ENCODE results near the gene GPER1.
"Not testable (repeated sequence)": the region's sequence is repeated elsewhere in the genome, so short reads cannot be mapped to it uniquely, and the experiment has no call there.

GPER1 gene

GRCh38 chr7:1068619-1069018 is 19.3 kb upstream of the GPER1 start:
- no peak for DNase-seq (ENCODE audit: low read depth in 2 of 2)

- DNase-seq (ENCODE audit: low read depth in 2 of 2), result no peak
These were observed 17.3 kb upstream of the GPER1 start for GRCh38 chr7:1070544-1071011.

- DNase-seq (ENCODE audit: low read depth in 2 of 2), result no peak
These were observed 16.1 kb upstream of the GPER1 start for GRCh38 chr7:1071731-1072254.

- DNase-seq (ENCODE audit: low read depth in 2 of 2), result no peak
These were observed 14.6 kb upstream of the GPER1 start for GRCh38 chr7:1073142-1073977.

- not testable (repeated sequence) for DNase-seq (ENCODE audit: low read depth in 2 of 2)
These were observed 13.9 kb upstream of the GPER1 start for GRCh38 chr7:1074018-1074417.

- DNase-seq (ENCODE audit: low read depth in 2 of 2), result no peak
These were observed 13.1 kb upstream of the GPER1 start for GRCh38 chr7:1074593-1075431.

GRCh38 chr7:1076184-1077072 is 11.5 kb upstream of the GPER1 start:
- no peak for DNase-seq (ENCODE audit: low read depth in 2 of 2)

- no peak for DNase-seq (ENCODE audit: low read depth in 2 of 2)
These were observed 9.4 kb upstream of the GPER1 start for GRCh38 chr7:1078519-1078918.

- no peak for DNase-seq (ENCODE audit: low read depth in 2 of 2)
These were observed 8.9 kb upstream of the GPER1 start for GRCh38 chr7:1078985-1079384.

GRCh38 chr7:1079546-1079945 is 8.4 kb upstream of the GPER1 start:
- DNase-seq (ENCODE audit: low read depth in 2 of 2), result no peak

GRCh38 chr7:1080252-1080920 is 7.5 kb upstream of the GPER1 start:
- no peak for DNase-seq (ENCODE audit: low read depth in 2 of 2)

- no peak for DNase-seq (ENCODE audit: low read depth in 2 of 2)
These were observed 7.0 kb upstream of the GPER1 start for GRCh38 chr7:1080921-1081255.

- DNase-seq (ENCODE audit: low read depth in 2 of 2), result no peak
These were observed 6.6 kb upstream of the GPER1 start for GRCh38 chr7:1081336-1081735.

- no peak for DNase-seq (ENCODE audit: low read depth in 2 of 2)
These were observed 5.9 kb upstream of the GPER1 start for GRCh38 chr7:1081931-1082401.

- DNase-seq (ENCODE audit: low read depth in 2 of 2), result no peak
These were observed 3.9 kb upstream of the GPER1 start for GRCh38 chr7:1083729-1084657.

- DNase-seq (ENCODE audit: low read depth in 2 of 2), result no peak
These were observed 2.6 kb upstream of the GPER1 start for GRCh38 chr7:1085266-1085665.

- DNase-seq (ENCODE audit: low read depth in 2 of 2), result no peak
These were observed 1.9 kb upstream of the GPER1 start for GRCh38 chr7:1085910-1086421.

- DNase-seq (ENCODE audit: low read depth in 2 of 2), result peak; percentile 67 to 75
These were observed 1.1 kb upstream of the GPER1 start for GRCh38 chr7:1086588-1087464.

GRCh38 chr7:1087465-1087814 is 473 bp upstream of the GPER1 start:
- no peak for DNase-seq (ENCODE audit: low read depth in 2 of 2)
